Measurements from ENCODE around the gene GULP1. TPM values are rescaled to one million over a fixed set of nuclear protein-coding genes. Genes with fewer than 3 reads are reported as not detected.
A peak's percentile ranks its signal among the peaks of the same experiment; 100 is the strongest.

GULP1 gene
- total RNA-seq, 1 donor from 2014 or later = 30.0 TPM

DNA sequence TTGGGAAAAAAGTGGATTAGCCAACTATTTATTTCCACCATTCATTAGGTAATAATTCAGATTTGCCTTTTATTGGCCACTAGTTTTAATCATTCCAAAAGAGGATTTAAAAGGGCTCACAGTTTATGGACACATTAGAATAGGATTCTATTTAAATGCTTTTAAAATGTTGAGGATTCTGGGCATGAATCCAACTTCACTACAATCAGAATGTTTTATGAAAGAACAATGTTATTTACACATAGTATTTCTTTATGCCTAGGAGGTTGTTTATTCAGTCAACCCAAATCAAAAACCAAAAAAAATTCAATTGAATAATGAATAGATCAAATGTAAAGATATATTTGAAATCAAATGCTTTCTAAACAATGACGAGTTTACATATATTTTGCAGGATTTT lies 232.2 kb downstream of the GULP1 start:
- Histone ChIP-seq H3K4me3 (ENCODE audit: low read depth, low read length) (no peak overlapping the region), H3K36me3 (ENCODE audit: control insufficient read depth, insufficient read depth, low read length) (no peaks in the 10 kb centered on the region), H3K27me3 (ENCODE audit: control insufficient read depth, insufficient read depth, low read length) (no peaks in the 10 kb centered on the region)
- TF ChIP-seq, protein P1, sequence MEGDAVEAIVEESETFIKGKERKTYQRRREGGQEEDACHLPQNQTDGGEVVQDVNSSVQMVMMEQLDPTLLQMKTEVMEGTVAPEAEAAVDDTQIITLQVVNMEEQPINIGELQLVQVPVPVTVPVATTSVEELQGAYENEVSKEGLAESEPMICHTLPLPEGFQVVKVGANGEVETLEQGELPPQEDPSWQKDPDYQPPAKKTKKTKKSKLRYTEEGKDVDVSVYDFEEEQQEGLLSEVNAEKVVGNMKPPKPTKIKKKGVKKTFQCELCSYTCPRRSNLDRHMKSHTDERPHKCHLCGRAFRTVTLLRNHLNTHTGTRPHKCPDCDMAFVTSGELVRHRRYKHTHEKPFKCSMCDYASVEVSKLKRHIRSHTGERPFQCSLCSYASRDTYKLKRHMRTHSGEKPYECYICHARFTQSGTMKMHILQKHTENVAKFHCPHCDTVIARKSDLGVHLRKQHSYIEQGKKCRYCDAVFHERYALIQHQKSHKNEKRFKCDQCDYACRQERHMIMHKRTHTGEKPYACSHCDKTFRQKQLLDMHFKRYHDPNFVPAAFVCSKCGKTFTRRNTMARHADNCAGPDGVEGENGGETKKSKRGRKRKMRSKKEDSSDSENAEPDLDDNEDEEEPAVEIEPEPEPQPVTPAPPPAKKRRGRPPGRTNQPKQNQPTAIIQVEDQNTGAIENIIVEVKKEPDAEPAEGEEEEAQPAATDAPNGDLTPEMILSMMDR (IDR thresholded peaks at IDR 0.05; ENCODE audit: insufficient read depth, low read length, severe bottlenecking) = no peak
- DNase-seq (ENCODE audit: low read depth) = no peak
- no peak for FAIRE-seq

DNA sequence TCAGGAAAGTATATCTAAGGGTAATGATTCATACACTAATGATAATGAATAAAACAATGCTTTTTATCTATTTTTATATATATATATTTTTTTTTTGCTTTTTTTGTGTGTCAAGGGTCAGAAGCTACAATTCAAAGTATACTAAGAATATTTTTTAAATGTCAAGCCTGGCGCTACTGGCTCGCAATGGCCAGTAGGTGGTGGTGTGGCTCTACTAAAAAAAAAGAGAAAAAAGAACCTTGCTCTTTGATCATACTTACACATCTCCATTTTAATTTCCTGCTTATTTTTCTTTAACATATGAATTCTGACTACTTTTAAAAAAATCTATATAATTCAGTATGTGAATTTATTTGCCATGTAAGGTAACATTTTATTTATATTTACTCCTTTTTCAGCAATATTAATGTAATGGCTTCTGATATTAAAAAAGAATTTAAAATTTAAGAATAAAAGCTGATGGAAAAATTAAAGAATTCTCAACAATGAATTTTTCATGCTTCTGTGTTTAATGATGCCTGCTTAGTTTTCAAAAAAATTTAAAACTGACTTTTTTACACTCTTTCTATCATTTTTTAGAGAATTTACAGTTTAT lies 232.9 kb downstream of the GULP1 start:
- no peaks in the 10 kb centered on the region for H3K36me3 ChIP-seq (ENCODE audit: control insufficient read depth, insufficient read depth, low read length)
- no peaks in the 10 kb centered on the region for H3K27me3 ChIP-seq (ENCODE audit: control insufficient read depth, insufficient read depth, low read length)
- FAIRE-seq = no peak
- H3K4me3 ChIP-seq (ENCODE audit: low read depth, low read length) = no peak overlapping the region
- TF ChIP-seq, protein P1 (IDR thresholded peaks at IDR 0.05; ENCODE audit: insufficient read depth, low read length, severe bottlenecking) = peak; percentile 49
- peak; percentile 38 for DNase-seq (ENCODE audit: low read depth)

DNA sequence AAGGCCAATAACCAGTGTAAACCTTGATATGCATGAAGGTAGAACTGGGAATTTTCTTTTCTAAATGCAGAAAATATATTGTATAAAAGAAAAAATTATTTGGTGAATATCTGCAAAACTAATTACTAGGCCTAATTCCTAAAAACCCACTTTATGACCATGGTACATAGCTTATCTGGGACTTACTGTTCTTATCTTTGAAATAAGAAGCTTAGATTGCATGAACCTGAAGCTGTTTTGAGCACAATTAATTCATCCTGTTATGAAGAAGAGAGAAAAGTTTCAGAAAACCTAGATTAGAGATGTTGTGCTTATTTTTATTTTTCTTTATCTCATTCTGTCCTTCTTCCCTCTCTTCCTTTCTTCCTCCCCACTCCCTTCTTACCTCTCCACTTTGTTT lies 235.0 kb downstream of the GULP1 start:
- TF ChIP-seq, protein P1 (IDR thresholded peaks at IDR 0.05; ENCODE audit: insufficient read depth, low read length, severe bottlenecking) = no peak
- Histone ChIP-seq H3K27me3 (ENCODE audit: control insufficient read depth, insufficient read depth, low read length) (no peaks in the 10 kb centered on the region), H3K36me3 (ENCODE audit: control insufficient read depth, insufficient read depth, low read length) (no peaks in the 10 kb centered on the region), H3K4me3 (ENCODE audit: low read depth, low read length) (no peak overlapping the region)
- FAIRE-seq (no peak), DNase-seq (ENCODE audit: low read depth) (no peak)

DNA sequence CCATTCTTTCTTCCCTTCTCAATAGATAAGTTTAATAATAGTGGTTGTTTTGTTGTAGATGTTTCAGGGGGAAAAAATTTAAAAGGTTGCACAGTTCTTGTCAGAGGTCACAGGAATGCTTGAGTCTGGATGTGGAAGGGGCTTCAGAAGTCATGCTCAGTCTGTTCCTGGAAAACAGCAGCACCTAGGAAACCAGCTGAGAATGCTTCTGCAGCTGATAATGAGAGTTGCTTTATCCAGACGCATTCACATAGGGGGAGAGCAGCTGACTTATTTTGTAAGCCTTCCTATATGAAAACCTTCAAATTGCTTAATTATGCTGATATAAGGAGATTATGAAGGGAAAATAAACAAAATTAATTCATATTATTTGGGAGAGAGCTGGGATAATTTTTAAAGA lies 235.5 kb downstream of the GULP1 start:
- Histone ChIP-seq H3K27me3 (ENCODE audit: control insufficient read depth, insufficient read depth, low read length) (no peaks in the 10 kb centered on the region), H3K36me3 (ENCODE audit: control insufficient read depth, insufficient read depth, low read length) (no peaks in the 10 kb centered on the region), H3K4me3 (ENCODE audit: low read depth, low read length) (no peak overlapping the region)
- TF ChIP-seq, protein P1 (IDR thresholded peaks at IDR 0.05; ENCODE audit: insufficient read depth, low read length, severe bottlenecking) = no peak
- FAIRE-seq (no peak), DNase-seq (ENCODE audit: low read depth) (no peak)

DNA sequence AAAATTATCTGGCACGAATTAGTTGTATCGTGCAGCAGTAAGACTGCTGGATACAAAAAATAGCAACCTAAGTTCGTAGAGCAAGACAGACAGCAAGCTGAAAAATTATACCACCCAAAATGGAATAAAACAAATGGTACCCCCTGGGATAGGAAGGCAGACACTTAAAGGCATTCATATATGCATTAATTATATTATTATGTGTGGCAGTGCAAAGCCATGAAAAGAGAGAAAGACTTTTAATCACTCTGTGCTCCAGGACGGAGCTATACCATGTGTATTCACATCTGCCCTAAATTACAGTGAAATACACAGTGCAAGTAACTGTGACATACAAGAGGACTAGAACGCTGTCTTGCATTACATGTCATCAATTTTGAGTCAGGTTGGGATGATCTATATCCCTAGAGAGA lies 235.9 kb downstream of the GULP1 start:
- H3K27me3 ChIP-seq (ENCODE audit: control insufficient read depth, insufficient read depth, low read length) = no peaks in the 10 kb centered on the region
- DNase-seq (ENCODE audit: low read depth) (no peak), FAIRE-seq (no peak)
- no peaks in the 10 kb centered on the region for H3K36me3 ChIP-seq (ENCODE audit: control insufficient read depth, insufficient read depth, low read length)
- TF ChIP-seq, protein P1 (IDR thresholded peaks at IDR 0.05; ENCODE audit: insufficient read depth, low read length, severe bottlenecking) = no peak
- H3K4me3 ChIP-seq (ENCODE audit: low read depth, low read length) = no peak overlapping the region

DNA sequence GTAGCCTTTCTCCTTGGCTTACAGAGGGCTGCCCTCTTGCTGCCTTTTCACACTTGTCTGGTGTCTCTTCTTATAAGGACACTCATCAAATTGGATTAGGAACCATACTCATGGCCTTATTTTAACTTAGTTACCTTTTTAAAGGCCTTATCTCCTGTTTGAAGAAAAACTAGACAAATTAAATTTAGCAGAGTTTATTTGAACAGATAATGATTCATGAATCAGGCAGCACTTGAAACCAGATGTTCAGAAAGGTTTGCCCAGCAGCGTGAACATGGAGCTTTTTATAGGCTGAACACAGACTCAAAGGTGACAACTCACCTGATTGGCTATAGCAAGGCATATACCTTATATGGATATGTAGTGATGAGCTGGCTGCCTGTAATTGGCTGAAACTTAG lies 238.0 kb downstream of the GULP1 start:
- no peak overlapping the region for H3K4me3 ChIP-seq (ENCODE audit: low read depth, low read length)
- no peaks in the 10 kb centered on the region for H3K27me3 ChIP-seq (ENCODE audit: control insufficient read depth, insufficient read depth, low read length)
- DNase-seq (ENCODE audit: low read depth) = no peak
- no peaks in the 10 kb centered on the region for H3K36me3 ChIP-seq (ENCODE audit: control insufficient read depth, insufficient read depth, low read length)
- no peak for FAIRE-seq
- TF ChIP-seq, protein P1 (IDR thresholded peaks at IDR 0.05; ENCODE audit: insufficient read depth, low read length, severe bottlenecking) = no peak
